ENCODE data around the gene GABARAP.

Gene GABARAP

DNA sequence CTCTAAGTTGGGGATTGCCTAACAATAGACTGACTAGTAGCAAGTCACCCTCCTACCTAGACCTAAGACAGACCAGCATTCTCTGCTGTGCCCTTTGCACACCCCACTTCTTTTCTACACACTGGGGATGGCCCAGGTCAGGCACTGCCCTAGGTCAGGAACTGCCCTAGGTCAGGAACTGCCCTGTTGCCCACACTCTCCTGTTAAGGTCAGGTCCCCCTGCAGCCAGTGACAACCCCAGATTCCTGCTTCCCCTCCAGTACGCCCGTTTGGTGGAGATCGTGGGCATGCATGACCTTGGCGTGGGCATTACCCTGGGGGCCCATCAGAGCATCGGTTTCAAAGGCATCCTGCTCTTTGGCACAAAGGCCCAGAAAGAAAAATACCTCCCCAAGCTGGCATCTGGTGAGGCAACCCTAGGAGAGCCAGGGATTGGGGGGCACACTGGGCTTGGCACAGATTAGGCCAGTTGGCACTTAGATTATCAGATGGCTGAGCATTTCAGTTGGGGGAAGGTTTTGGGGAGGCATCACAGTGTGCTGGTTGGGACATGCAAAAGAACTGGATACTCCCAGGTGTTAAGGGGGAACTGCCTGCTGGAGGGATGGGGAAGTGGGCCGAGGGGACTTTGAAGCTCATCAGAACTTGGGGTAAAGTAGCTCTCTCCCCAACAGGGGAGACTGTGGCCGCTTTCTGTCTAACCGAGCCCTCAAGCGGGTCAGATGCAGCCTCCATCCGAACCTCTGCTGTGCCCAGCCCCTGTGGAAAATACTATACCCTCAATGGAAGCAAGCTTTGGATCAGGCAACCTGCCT lies 20.8 kb downstream of the GABARAP start:
- DNase-seq, result no peak

DNA sequence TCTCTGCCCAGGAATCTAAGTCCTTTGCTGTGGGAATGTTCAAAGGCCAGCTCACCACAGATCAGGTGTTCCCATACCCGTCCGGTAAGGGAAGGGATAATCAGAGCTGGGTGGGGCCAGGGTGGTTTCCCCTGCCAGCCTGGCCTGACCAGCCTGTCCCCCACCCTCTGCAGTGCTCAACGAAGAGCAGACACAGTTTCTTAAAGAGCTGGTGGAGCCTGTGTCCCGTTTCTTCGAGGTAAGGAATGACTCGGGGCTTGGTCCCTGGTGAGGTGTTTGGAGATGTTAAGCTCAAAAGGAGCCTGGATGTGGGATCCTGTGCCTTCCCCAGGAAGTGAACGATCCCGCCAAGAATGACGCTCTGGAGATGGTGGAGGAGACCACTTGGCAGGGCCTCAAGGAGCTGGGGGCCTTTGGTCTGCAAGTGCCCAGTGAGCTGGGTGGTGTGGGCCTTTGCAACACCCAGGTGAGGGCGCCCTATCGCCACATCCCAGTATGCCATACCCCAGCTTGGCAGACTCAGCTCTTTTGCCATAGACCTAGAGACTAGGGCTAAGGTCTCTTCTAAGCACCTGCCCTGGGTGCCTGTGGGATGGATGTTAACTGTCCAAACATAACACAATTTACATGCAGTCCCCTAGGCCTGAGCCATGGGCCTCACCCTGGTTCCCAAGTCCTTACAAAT lies 21.5 kb downstream of the GABARAP start:
- peak; percentile 74 to 80 for DNase-seq

GRCh38 chr17:7219812-7220592 lies 22.2 kb downstream of the GABARAP start, which contains the start of the genes ACADVL and DLG4:
ACADVL (plus strand) TSS chr17:7219938; CDS start chr17:7219985, 47 bp downstream.
DLG4 (minus strand) TSS chr17:7219836.
- DNase-seq, result peak; percentile 90 to 92

DNA sequence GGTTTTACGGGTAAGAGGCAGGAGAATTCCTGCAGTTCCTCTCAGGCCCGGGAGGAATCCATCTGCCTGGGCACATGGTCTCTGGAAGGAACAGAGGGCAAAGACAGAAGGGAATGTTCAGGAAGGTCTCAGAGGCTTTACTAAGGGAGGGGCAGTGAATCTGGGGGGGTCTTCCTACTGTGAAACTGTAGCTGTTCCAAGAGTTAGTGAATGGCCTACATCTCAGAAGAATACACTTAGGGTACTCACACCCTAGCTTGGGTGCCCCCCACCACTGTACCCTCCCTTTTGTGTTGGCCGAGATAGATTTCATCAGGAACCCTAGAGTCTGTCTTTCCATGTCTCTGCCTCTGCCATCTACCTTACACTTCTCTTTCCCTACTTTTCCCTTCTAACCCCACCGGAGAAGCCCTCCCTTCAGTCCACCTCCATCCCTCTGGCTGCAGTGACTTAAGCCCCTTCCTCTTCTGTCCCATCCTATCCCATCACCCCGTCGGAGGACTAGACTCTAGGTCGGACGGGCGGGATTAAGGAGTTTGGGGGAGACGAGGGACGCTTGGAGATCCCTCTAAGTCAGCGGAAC lies 22.9 kb downstream of the GABARAP start:
- DNase-seq, result no peak

GRCh38 chr17:7218758-7219157 lies 23.5 kb downstream of the GABARAP start:
- no peak for DNase-seq

DNA sequence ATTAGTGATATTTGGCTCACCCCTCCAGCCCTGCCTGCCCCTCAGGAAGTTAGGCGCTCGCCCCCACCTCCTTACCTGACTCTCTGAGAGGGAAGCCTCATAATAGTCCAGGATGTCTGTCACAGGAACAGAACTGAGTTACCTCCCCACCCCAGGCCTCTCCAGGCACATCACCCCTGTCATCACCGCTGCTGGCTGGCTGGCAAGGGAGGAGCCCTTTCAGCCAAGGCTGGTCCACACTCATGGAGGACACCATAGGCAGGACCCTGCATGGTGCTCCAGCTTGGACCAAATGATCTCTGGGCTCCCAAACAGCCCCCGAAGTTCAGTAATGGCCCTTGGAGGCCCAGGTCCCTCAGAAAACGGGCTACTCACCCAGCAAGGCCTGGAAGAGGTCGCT lies 24.1 kb downstream of the GABARAP start:
- peak; percentile 46 to 47 for DNase-seq

- peak; percentile 46 to 48 for DNase-seq
Measured at GRCh38 chr17:7217113-7217987, 24.9 kb downstream of the GABARAP start.

- DNase-seq, result no peak
Measured at GRCh38 chr17:7216242-7217112, 25.8 kb downstream of the GABARAP start.

GRCh38 chr17:7215652-7216180 lies 26.5 kb downstream of the GABARAP start:
- no peak for DNase-seq

GRCh38 chr17:7215136-7215638 lies 27.1 kb downstream of the GABARAP start:
- DNase-seq, result no peak

DNA sequence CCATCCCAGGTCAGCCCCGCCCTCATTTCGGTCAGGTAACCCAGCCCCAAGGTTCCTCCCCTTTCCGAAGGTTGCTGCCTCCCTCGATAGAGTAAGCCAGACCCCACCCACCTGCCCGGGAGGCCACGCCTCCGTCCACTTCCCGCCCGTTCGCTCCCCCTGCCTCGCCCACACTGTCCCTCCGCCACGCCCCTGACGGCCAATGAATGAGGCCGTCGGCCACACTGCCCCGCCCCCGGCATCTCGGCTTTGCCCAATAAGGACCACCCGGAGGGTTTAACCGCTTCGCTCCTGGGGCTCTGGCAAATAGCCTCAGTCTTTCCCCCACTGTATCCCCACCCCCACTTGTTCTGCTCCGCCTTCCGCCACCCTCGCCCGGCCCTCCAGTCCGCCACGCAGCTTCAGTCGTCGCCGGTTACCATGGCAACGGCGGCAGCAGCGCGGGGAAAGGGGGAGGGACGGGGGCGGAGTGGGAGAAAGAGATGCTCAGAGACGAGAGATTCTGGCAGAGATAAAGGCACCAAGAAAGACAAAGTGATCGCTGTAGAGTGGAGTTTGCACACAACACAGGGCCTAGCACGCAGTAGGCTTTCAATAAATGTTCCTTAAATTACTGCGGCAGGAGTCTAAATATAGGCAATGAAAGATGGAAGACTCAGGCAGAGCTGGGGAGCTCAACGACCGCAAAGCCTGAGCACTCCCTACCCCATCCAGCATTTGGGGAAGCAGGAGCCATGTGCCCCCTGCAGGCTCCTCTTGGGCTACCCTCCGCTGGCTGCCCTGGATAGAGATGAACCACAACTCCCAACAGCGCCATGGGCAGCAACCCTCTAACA lies 27.7 kb downstream of the GABARAP start:
- peak; percentile 100 for DNase-seq

GRCh38 chr17:7213895-7214299 lies 28.4 kb downstream of the GABARAP start:
- no peak for DNase-seq

DNA sequence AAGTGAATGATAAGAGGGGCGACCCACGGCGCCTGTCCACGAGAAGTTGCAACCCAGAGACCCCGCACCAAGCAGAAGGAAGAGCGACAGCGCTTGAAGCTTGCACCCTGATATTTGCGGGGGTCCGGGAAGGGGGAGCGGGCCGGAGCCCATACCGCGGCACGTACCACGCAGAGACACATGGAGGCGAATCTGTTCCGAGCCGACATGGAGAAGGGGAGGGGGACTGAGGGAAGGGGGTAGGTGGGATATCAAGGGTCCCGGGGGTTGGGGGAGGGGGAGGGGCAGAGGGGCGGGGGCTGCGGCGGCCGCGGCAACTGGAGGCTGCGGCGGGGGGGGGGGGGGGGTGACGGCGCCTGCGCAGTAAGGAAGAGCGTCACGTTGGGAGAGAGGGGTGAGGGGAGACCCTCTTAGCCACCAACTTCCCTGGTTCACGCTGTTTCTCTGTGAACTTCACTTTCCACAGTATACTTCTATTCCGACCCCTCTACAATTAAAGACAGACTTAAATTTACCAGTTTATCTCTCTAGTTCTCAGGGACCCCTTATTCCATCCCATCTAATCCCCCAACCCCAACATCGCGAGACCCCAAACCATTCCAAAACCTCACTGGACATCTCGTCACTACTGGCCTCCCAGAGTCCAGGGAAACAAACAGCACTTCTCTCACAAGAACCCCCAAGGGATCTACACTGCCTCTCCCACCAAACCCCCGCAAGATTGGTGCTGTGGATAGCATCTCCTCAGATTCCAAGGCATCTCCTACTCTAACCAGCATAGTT lies 30.6 kb downstream of the GABARAP start:
- DNase-seq, result no peak

- DNase-seq, result no peak
Measured at GRCh38 chr17:7208754-7209460, 33.3 kb downstream of the GABARAP start.

GRCh38 chr17:7208027-7208571 lies 34.1 kb downstream of the GABARAP start:
- no peak for DNase-seq

- DNase-seq, result no peak
Measured at GRCh38 chr17:7207120-7208001, 34.9 kb downstream of the GABARAP start.

DNA sequence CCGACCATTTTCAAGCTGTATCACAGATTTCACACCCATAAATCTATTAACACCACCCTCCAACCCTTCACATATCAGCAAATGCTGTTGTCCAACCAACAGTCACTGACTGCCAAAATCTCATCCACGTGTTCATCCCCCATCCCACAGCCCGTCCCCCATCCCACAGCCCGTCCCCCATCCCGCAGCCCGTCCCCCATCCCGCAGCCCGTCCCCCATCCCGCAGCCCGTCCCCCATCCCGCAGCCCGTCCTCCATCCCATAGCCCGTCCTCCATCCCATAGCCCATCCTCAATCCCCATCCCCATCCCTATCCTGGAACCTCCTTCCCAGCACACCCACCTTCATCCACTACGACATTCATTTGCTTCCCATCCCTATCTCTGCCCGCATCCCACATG lies 36.7 kb downstream of the GABARAP start:
- no peak for DNase-seq
